GM12865 (cell line): Measurements from ENCODE around the gene EVI5L.

ENCODE experiments used
- DNase-seq: peaks from one replicate; pipeline ENCODE4 v3.0.0; 2010; ENCODE audit warnings: low read depth
- H3K4me3 ChIP-seq: 2 replicates; pipeline ENCODE4 v1.5.1; 2011; ENCODE audit warnings: mild to moderate bottlenecking, low read depth, low read length, control low read depth
- CTCF ChIP-seq: IDR thresholded peaks from 2 replicates; pipeline ENCODE4 v1.5.1; 2011; ENCODE audit warnings: low read length, control low read depth, low read depth, inconsistent platforms; ENCODE audit not compliant: insufficient read depth; ENCODE audit errors: missing control alignments

The EVI5L gene

GRCh38 chr19:7879111-7879807 is 49.2 kb downstream of the EVI5L start:
- no peak overlapping the region for H3K4me3 ChIP-seq
- no peak for DNase-seq
- TF ChIP-seq CTCF = no peak

- DNase-seq = no peak
- no peak overlapping the region for H3K4me3 ChIP-seq
- no peak for TF ChIP-seq CTCF
Observed at GRCh38 chr19:7879836-7880235, 49.8 kb downstream of the EVI5L start.

- no peak overlapping the region for H3K4me3 ChIP-seq
- no peak for TF ChIP-seq CTCF
- no peak for DNase-seq
Observed at GRCh38 chr19:7881910-7882309, 51.9 kb downstream of the EVI5L start.

GRCh38 chr19:7883105-7883504 is 53.1 kb downstream of the EVI5L start:
- no peak for DNase-seq
- no peak for TF ChIP-seq CTCF
- H3K4me3 ChIP-seq = no peak overlapping the region

GRCh38 chr19:7883796-7884570 is 54.0 kb downstream of the EVI5L start:
- no peak for DNase-seq
- TF ChIP-seq CTCF = no peak

GRCh38 chr19:7885818-7886217 is 55.8 kb downstream of the EVI5L start:
- no peak for TF ChIP-seq CTCF
- no peak overlapping the region for H3K4me3 ChIP-seq
- DNase-seq = no peak

More at GRCh38 chr19:7883796-7884570, 54.0 kb downstream of the EVI5L start:
- no peak overlapping the region for H3K4me3 ChIP-seq
